Endometrial microvascular endothelial cells (primary cell): ENCODE measurements around the gene GPR173. TPM values are rescaled to one million over a fixed set of nuclear protein-coding genes. Genes with fewer than 3 reads are reported as not detected.

Experiments
- in situ Hi-C: cut with HindIII; loops from 2 replicates; pipeline ENCODE4 v1.10.0; 2017; ENCODE audit warnings: low sequenced_read_pairs, low pct_unique_long_range_greater_than_20kb; ENCODE audit errors: inconsistent ontology term
- total RNA-seq: library from RNA; depleted of rRNA; stranded (reverse); fragments of >200 nt; gene quantifications from one replicate; pipeline ENCODE4 v1.2.3, GENCODE V29; 2015; ENCODE audit errors: inconsistent ontology term

The GPR173 gene
- total RNA-seq, 1 donor from 2014 or later: 0.74 TPM

- in situ Hi-C loops: no loop called here
These were observed 6.8 kb downstream of the GPR173 start for GRCh38 chrX:53055244-53055849.

- in situ Hi-C loops: no loop called here
These were observed 7.7 kb downstream of the GPR173 start for GRCh38 chrX:53056292-53056691.

DNA sequence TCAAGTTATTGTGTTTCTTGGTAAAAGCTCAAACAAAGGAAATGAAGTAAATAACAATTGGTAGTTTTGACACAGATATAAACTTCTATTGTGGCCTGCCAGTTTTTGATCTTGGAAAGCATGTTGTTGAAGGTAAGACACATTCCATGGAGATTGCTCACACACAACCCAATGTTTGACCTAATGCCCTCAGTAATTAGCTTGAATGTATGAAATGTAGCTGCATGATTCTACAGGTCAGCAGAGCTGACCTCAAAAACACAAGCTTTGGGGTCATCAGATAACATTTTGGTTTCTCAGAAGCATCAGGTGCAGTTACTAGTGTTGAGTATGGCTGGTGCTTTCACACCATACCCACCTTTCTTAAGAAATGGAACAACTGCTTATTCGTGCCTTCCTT lies 16.5 kb downstream of the GPR173 start:
- in situ Hi-C loops: no loop called here

DNA sequence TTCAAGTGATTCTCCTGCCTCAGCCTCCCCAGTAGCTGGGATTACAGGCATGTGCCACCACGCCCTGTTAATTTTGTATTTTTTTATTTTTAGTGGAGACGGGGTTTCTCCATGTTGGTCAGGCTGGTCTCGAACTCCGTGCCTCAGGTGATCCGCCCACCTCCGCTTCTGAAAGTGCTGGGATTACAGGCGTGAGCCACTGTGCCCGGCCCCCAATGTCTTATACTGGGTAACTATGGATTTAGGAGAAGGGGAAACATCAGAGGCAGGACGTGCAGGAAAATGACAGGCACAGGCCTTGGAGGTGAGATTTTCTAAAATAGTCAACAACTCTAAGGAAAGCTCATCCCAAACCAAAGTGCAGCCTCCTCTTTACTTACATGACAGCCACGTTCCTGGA lies 22.5 kb downstream of the GPR173 start:
- in situ Hi-C loops: no loop called here

- in situ Hi-C loops: no loop called here
These were observed 23.2 kb downstream of the GPR173 start for GRCh38 chrX:53071604-53072417.

DNA sequence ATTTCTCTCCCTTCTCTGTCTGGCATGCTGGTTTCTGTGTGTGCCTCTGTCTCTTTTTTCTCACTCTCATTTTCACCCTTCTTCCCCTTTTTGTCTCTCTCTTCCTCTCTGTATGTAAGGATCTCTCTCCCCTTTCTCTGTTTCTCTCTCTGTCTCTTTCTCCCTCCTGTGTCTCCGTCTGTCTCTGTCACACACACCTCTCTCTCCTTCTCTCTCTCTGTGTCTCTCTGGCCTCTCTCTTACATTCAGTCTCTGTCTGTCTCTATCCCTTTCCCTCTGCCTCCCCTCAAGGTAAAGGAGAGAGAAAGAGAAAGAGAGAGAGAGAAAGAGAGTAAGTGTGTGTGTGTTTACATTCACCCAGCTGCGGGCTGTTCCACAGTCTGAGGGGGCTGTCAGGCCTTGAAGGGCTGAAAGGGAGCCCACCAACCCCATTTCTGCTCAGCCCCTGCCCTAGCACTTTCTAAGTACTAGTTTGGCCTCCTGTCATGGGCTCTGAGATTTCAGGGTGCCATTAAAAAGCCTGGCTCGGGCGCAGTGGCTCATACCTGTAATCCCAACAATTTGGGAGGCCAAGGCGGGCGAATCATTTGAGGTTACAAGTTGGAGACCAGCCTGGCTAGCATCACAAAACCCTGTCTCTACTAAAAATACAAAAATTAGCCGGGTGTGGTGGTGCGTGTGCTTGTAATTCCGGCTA lies 24.0 kb downstream of the GPR173 start:
- in situ Hi-C loops: no loop called here

DNA sequence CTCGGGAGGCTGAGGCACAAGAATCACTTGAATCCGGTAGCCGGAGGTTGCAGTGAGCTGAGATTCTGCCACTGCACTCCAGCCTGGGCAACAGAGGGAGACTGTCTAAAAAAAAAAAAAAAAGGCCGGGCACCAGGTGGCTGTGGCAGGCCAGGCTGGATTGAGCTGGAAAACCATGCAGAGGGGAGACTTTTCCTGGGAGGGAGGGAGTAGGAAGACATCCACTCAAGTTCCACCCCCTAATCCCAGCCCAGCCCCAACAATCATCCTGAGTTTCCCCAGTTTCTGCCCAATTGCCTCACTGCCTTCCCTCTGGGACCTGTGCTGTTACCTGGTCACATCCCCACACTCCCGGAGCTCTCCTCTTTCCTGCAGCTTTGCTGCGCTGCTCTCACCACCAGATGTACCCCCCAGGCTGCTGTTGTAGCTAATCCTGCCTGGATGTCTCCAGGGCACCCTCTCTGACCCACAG lies 24.6 kb downstream of the GPR173 start:
- in situ Hi-C loops: no loop called here

DNA sequence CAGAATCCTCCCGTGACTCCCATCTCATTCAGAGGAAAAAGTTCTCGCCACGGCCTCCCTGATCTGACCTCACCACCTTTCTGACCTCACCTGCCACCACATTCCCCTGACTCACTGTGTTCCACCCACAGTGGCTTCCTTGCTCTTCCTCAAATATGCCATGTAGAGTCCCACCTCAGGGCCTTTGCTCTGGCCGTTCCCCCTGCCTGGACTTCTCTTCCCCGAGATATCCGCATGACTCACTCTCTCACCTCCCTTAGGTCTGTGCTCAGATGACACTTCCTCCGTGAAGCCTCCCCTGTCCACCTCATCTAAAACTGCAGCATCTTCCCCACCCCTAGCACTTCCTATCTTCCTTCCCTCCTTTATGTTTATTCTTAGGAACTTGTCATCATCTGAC lies 26.4 kb downstream of the GPR173 start:
- in situ Hi-C loops: no loop called here

- in situ Hi-C loops: no loop called here
These were observed 28.1 kb downstream of the GPR173 start for GRCh38 chrX:53076671-53077070.

- in situ Hi-C loops: no loop called here
These were observed 28.9 kb downstream of the GPR173 start for GRCh38 chrX:53077207-53078197.

DNA sequence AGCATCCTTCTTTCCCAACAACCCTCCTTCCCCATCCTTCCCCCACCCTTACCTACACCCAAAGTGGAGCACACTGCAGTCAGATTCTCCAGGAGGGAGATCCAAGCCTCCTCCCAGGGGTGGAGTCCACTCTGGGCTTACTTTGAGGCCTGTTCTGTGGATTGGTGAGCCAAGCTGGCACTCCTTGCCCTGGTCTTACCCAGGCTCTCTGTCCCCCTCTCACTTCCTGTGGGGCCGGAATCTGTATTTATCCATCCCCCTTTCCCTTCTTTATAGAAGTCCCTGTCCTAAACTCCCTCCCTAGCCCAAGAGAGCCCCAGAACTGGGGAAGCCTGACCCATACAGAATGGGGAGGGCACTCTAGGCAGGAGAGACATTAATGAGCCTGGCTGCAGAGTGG lies 30.4 kb downstream of the GPR173 start:
- in situ Hi-C loops: no loop called here

- in situ Hi-C loops: no loop called here
These were observed 32.3 kb downstream of the GPR173 start for GRCh38 chrX:53080628-53081580.

DNA sequence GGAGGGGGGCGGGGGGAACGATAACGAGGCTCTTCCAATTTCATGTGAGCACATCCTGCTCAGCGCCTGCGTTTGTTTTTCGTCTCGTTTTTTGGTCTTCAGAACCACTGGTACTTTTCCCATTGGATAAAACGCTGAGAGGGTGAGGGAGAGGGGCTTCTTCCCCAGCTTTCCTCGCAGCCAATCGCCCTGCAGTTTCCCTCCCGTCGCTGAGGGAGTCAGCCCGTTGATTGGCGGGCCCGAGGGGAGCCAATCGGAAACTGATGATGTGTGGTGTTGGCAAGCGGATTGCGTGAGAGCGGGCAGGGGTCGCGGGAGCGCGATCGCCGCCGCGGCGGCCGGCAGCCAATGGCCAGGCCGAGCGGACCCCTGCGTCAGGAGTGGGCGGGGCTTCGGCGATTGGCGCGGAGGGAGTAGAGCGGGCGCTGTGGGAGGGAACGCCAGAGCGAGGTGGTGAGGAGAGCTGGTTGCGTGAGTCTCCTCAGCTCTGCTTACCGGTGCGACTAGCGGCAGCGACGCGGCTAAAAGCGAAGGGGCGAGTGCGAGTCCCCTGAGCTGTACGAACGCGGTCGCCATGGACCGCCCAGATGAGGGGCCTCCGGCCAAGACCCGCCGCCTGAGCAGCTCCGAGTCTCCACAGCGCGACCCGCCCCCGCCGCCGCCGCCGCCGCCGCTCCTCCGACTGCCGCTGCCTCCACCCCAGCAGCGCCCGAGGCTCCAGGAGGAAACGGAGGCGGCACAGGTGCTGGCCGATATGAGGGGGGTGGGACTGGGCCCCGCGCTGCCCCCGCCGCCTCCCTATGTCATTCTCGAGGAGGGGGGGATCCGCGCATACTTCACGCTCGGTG lies 33.6 kb downstream of the GPR173 start, which contains the start of gene TSPYL2:
TSPYL2 (plus strand) TSS at position 443 of the 848 bp plus-strand sequence; CDS start at position 575, 132 bp downstream.
- in situ Hi-C loops: no loop called here

- in situ Hi-C loops: no loop called here
These were observed 34.4 kb downstream of the GPR173 start for GRCh38 chrX:53082773-53083616.

DNA sequence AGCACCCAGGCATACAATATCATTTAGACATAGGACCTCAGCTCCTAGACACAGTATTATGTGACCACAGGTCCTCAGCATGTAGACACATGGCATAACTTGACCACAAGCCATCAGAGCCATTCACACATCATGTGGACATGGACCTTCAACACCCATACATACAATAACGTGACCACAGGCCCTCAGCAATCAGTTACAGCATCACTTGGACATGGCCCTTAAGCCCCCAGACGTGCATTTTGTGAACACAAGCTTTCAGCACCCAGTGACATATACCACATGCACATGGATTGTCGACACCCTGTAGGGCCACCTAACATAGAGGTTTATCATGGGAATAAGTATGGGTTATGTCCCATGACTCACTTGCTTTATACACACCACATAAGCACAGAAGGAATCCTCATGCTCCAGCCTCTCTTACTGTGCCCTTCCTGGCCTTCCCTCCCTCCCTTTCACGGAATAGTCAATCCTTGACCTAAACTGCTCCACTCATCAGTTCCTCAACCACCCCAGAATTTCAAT lies 35.5 kb downstream of the GPR173 start:
- in situ Hi-C loops: no loop called here

DNA sequence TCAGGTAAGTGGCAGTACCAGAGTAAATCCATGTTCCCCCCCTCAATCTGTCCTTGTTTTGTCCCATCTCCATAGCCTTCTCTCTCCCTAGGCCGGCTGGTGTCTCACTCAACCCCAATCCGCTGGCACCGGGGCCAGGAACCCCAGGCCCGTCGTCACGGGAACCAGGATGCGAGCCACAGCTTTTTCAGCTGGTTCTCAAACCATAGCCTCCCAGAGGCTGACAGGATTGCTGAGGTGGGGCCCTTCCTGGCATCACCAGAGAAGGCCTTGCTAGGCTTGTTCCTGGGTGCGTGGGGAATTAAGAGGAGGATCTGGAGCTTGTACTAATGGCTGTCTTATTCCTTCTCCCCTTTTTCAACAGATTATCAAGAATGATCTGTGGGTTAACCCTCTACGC lies 36.3 kb downstream of the GPR173 start:
- in situ Hi-C loops: no loop called here
